Activated naive CD4-positive, alpha-beta T cell treated with anti-CD3 and anti-CD28 coated beads, Interleukin-2, amount 10 ng/mL, durations not matched to agents 7 days and 5 days (primary cell): ENCODE results near the gene GPR152.

ENCODE experiments used
- CTCF ChIA-PET: fragments of 350-600 bp; sonication (Branson Sonifier 250); formaldehyde crosslinking; loops from one replicate; lab custom pipeline; 2021; ENCODE audit warnings: antibody characterized with exemption; lab: Charles Lee
- DNase-seq: peaks from one replicate; pipeline ENCODE4 v3.0.0-alpha.2; 2020
- H3K27ac Mint-ChIP-seq: one replicate; pipeline ENCODE4 v1.8.0; 2021; ENCODE audit warnings: mild to moderate bottlenecking, moderate library complexity, mixed read lengths
- H3K27me3 Mint-ChIP-seq: one replicate; pipeline ENCODE4 v1.8.0; 2021; ENCODE audit warnings: mild to moderate bottlenecking, mixed read lengths
- H3K36me3 Mint-ChIP-seq: one replicate; pipeline ENCODE4 v1.8.0; 2021; ENCODE audit warnings: mixed read lengths
- H3K4me1 Mint-ChIP-seq: one replicate; pipeline ENCODE4 v1.8.0; 2021; ENCODE audit warnings: mixed read lengths
- H3K4me3 Mint-ChIP-seq: one replicate; pipeline ENCODE4 v1.8.0; 2021; ENCODE audit warnings: mild to moderate bottlenecking, moderate library complexity, mixed read lengths
- H3K9me3 Mint-ChIP-seq: one replicate; pipeline ENCODE4 v1.8.0; 2021; ENCODE audit warnings: mixed read lengths

GPR152 gene

GRCh38 chr11:67436459-67437081 lies 16.0 kb downstream of the GPR152 start:
- Mint-ChIP-seq H3K9me3 (no peaks in the 10 kb centered on the region), H3K4me1 (peaks cover 65% of the 10 kb centered on the region), H3K4me3 (peak overlapping the region; percentile 100), H3K36me3 (peaks cover 56% of the 10 kb centered on the region), H3K27ac (peak overlapping the region; percentile 97), H3K27me3 (peaks cover 4% of the 10 kb centered on the region)
- DNase-seq, result peak; percentile 80
- CTCF ChIA-PET, result interaction anchor here (1.1 to 6.3 kb wide), 6 partner anchors 8 to 48 kb away, joined by 3 to 36 read pairs (median 6); partner anchors contain the start of genes PPP1CA, RPS6KB2 and TBC1D10C

- DNase-seq, result no peak
- H3K4me1 Mint-ChIP-seq, result peaks cover 61% of the 10 kb centered on the region
- peak overlapping the region; percentile 100 for H3K4me3 Mint-ChIP-seq
- H3K9me3 Mint-ChIP-seq, result no peaks in the 10 kb centered on the region
- CTCF ChIA-PET, result interaction anchor here (1.8 to 6.3 kb wide), 4 partner anchors 7 to 34 kb away, joined by 5 to 36 read pairs (median 10); partner anchors contain the start of genes PPP1CA, RPS6KB2 and TBC1D10C
- H3K36me3 Mint-ChIP-seq, result peaks cover 54% of the 10 kb centered on the region
- H3K27me3 Mint-ChIP-seq, result peaks cover 4% of the 10 kb centered on the region
- H3K27ac Mint-ChIP-seq, result peak overlapping the region; percentile 97
Observed at GRCh38 chr11:67435727-67436458, 16.6 kb downstream of the GPR152 start.

GRCh38 chr11:67435031-67435726 lies 17.4 kb downstream of the GPR152 start:
- Mint-ChIP-seq H3K4me1 (peaks cover 58% of the 10 kb centered on the region), H3K9me3 (no peaks in the 10 kb centered on the region), H3K27me3 (peaks cover 4% of the 10 kb centered on the region), H3K27ac (peak overlapping the region; percentile 84), H3K4me3 (peak overlapping the region; percentile 100), H3K36me3 (peaks cover 52% of the 10 kb centered on the region)
- CTCF ChIA-PET, result no interaction called here
- no peak for DNase-seq

GRCh38 chr11:67434395-67434881 lies 18.1 kb downstream of the GPR152 start:
- Mint-ChIP-seq H3K4me3 (peak overlapping the region; percentile 37), H3K27ac (peak overlapping the region; percentile 75), H3K9me3 (no peaks in the 10 kb centered on the region), H3K36me3 (peaks cover 46% of the 10 kb centered on the region), H3K27me3 (peaks cover 4% of the 10 kb centered on the region), H3K4me1 (peaks cover 58% of the 10 kb centered on the region)
- CTCF ChIA-PET, result no interaction called here
- DNase-seq, result no peak

GRCh38 chr11:67433536-67434394 lies 18.8 kb downstream of the GPR152 start:
- CTCF ChIA-PET, result interaction anchor here (1.7 kb wide), 1 partner anchor 32 kb away, joined by 5 read pairs; the partner anchor contains the start of gene PPP1CA
- H3K4me1 Mint-ChIP-seq, result peaks cover 57% of the 10 kb centered on the region
- no peak for DNase-seq
- H3K4me3 Mint-ChIP-seq, result peak overlapping the region; percentile 37
- peaks cover 42% of the 10 kb centered on the region for H3K36me3 Mint-ChIP-seq
- peak overlapping the region; percentile 76 for H3K27ac Mint-ChIP-seq
- no peaks in the 10 kb centered on the region for H3K9me3 Mint-ChIP-seq
- peaks cover 4% of the 10 kb centered on the region for H3K27me3 Mint-ChIP-seq

- no peak overlapping the region for H3K4me3 Mint-ChIP-seq
Observed at GRCh38 chr11:67432655-67433349, 19.7 kb downstream of the GPR152 start.

GRCh38 chr11:67431346-67432249 lies 20.9 kb downstream of the GPR152 start:
- Mint-ChIP-seq H3K27ac (peak overlapping the region; percentile 75), H3K9me3 (no peaks in the 10 kb centered on the region), H3K4me3 (peak overlapping the region; percentile 14), H3K27me3 (peaks cover 6% of the 10 kb centered on the region), H3K4me1 (peaks cover 71% of the 10 kb centered on the region), H3K36me3 (peaks cover 28% of the 10 kb centered on the region)
- CTCF ChIA-PET, result interaction anchor here (1.7 kb wide), 1 partner anchor 30 kb away, joined by 5 read pairs; the partner anchor contains the start of gene PPP1CA
- no peak for DNase-seq

More at GRCh38 chr11:67432655-67433349, 19.7 kb downstream of the GPR152 start:
- no peaks in the 10 kb centered on the region for H3K9me3 Mint-ChIP-seq
- CTCF ChIA-PET, result interaction anchor here (1.7 kb wide), 1 partner anchor 31 kb away, joined by 5 read pairs; the partner anchor contains the start of gene PPP1CA
- no peak for DNase-seq
- H3K4me1 Mint-ChIP-seq, result peaks cover 61% of the 10 kb centered on the region
- peak overlapping the region; percentile 76 for H3K27ac Mint-ChIP-seq
- H3K36me3 Mint-ChIP-seq, result peaks cover 37% of the 10 kb centered on the region
- H3K27me3 Mint-ChIP-seq, result peaks cover 10% of the 10 kb centered on the region

- peaks cover 6% of the 10 kb centered on the region for H3K27me3 Mint-ChIP-seq
- peaks cover 16% of the 10 kb centered on the region for H3K36me3 Mint-ChIP-seq
- H3K4me1 Mint-ChIP-seq, result peaks cover 72% of the 10 kb centered on the region
- CTCF ChIA-PET, result no interaction called here
- H3K4me3 Mint-ChIP-seq, result peak overlapping the region; percentile 98
- peak overlapping the region; percentile 95 for H3K27ac Mint-ChIP-seq
- no peaks in the 10 kb centered on the region for H3K9me3 Mint-ChIP-seq
- DNase-seq, result no peak
Observed at GRCh38 chr11:67429722-67430121, 22.8 kb downstream of the GPR152 start.

- H3K4me1 Mint-ChIP-seq, result peaks cover 70% of the 10 kb centered on the region
- H3K27me3 Mint-ChIP-seq, result peaks cover 6% of the 10 kb centered on the region
- H3K27ac Mint-ChIP-seq, result peak overlapping the region; percentile 95
- H3K36me3 Mint-ChIP-seq, result peaks cover 14% of the 10 kb centered on the region
- CTCF ChIA-PET, result interaction anchor here (0.9 to 1.3 kb wide), 2 partner anchors 8 to 9 kb away, joined by 4 to 5 read pairs; partner anchors contain the start of gene PTPRCAP
- no peaks in the 10 kb centered on the region for H3K9me3 Mint-ChIP-seq
- DNase-seq, result no peak
- peak overlapping the region; percentile 98 for H3K4me3 Mint-ChIP-seq
Observed at GRCh38 chr11:67429038-67429668, 23.4 kb downstream of the GPR152 start.

- Mint-ChIP-seq H3K4me1 (peaks cover 64% of the 10 kb centered on the region), H3K36me3 (peaks cover 13% of the 10 kb centered on the region), H3K27ac (peak within 1 kb of the TSS; percentile 95), H3K9me3 (no peaks in the 10 kb centered on the region), H3K27me3 (peaks cover 6% of the 10 kb centered on the region), H3K4me3 (peak within 1 kb of the TSS; percentile 98)
- peak; percentile 100 for DNase-seq
- CTCF ChIA-PET, result interaction anchor here (0.9 to 1.3 kb wide), 2 partner anchors 9 to 10 kb away, joined by 4 to 5 read pairs; partner anchors contain the start of gene PTPRCAP
Observed at GRCh38 chr11:67428052-67429001, 24.2 kb downstream of the GPR152 start, which contains the start of gene RPS6KB2. TSS of gene RPS6KB2 (plus strand) at chr11:67428494. CDS start at chr11:67428546, 52 bp downstream.
